CD14-positive monocyte (primary cell): Measurements from ENCODE around the gene SIGLEC1. TPM values are rescaled to one million over a fixed set of nuclear protein-coding genes. Genes with fewer than 3 reads are reported as not detected.
A peak's percentile ranks its signal among the peaks of the same experiment; 100 is the strongest.

Experiments
- DNase-seq, 3 donors: peaks; one replicate each; pipeline ENCODE4 v3.0.0-alpha.2; 2011 to 2022
- H2AFZ ChIP-seq: 2 replicates; pipeline ENCODE4 v1.6.0; 2012; ENCODE audit warnings: mild to moderate bottlenecking, low read depth, low read length, inconsistent platforms; ENCODE audit not compliant: insufficient read depth, poor library complexity, severe bottlenecking
- H3K27ac ChIP-seq, 2 donors: 1 replicate in 1 of 2; 2 replicates in 1 of 2; pipeline ENCODE4 v1.5.1; 2012 to 2013; ENCODE audit warnings: low read length in 2 of 2, control low read depth in 1 of 2, inconsistent platforms in 1 of 2, low read depth in 1 of 2, mild to moderate bottlenecking in 1 of 2
- H3K27me3 ChIP-seq, 2 donors: one replicate each; pipeline versions ENCODE4 v1.6.0 to v1.6.1; 2011 to 2013; ENCODE audit warnings: low read length in 2 of 2; ENCODE audit not compliant: control insufficient read depth in 2 of 2, insufficient read depth in 2 of 2
- H3K36me3 ChIP-seq, 2 donors: replicated peaks in 1 of 2; 1 replicate in 1 of 2; 2 replicates in 1 of 2; pipeline versions ENCODE4 v1.5.1 to v1.6.1; 2012 to 2013; ENCODE audit warnings: low read length in 2 of 2, control low read depth in 1 of 2, inconsistent platforms in 1 of 2, mild to moderate bottlenecking in 1 of 2; ENCODE audit not compliant: insufficient read depth in 2 of 2, control insufficient read depth in 1 of 2
- H3K4me1 ChIP-seq, 2 donors: 1 replicate in 1 of 2; 2 replicates in 1 of 2; pipeline versions ENCODE4 v1.5.1 to v1.6.1; 2012 to 2013; ENCODE audit warnings: low read length in 2 of 2, control low read depth in 1 of 2, inconsistent platforms in 1 of 2, mild to moderate bottlenecking in 1 of 2, moderate library complexity in 1 of 2; ENCODE audit not compliant: insufficient read depth in 2 of 2, control insufficient read depth in 1 of 2
- H3K4me2 ChIP-seq: replicated peaks from 2 replicates; pipeline ENCODE3; 2012; ENCODE audit warnings: low read length, moderate library complexity, mild to moderate bottlenecking; ENCODE audit not compliant: poor library complexity, severe bottlenecking; ENCODE audit errors: extremely low read depth
- H3K4me3 ChIP-seq, 3 experiments: fragments of 200-600 bp in 1 of 3; sonication (generic) in 1 of 3; replicated peaks in 1 of 3; 1 replicate in 2 of 3; 2 replicates in 1 of 3; pipeline ENCODE4 v1.5.1; 2011 to 2013; ENCODE audit warnings: low read length in 3 of 3, mild to moderate bottlenecking in 3 of 3, control low read depth in 2 of 3, low read depth in 2 of 3, inconsistent platforms in 1 of 3, moderate library complexity in 1 of 3
- H3K79me2 ChIP-seq: 2 replicates; pipeline ENCODE4 v1.6.0; 2012; ENCODE audit warnings: mild to moderate bottlenecking, control low read depth, inconsistent platforms, low read length, moderate library complexity; ENCODE audit not compliant: insufficient read depth
- H3K9ac ChIP-seq: 2 replicates; pipeline ENCODE4 v1.6.0; 2017; ENCODE audit warnings: low read length, mild to moderate bottlenecking; ENCODE audit not compliant: insufficient read depth, poor library complexity, severe bottlenecking
- H3K9me3 ChIP-seq, 2 donors: replicated peaks in 1 of 2; 1 replicate in 1 of 2; 2 replicates in 1 of 2; pipeline versions ENCODE4 v1.5.1 to v1.6.1; 2012 to 2013; ENCODE audit warnings: low read length in 2 of 2, control low read depth in 1 of 2; ENCODE audit not compliant: control insufficient read depth in 1 of 2, insufficient read depth in 1 of 2
- H4K20me1 ChIP-seq: 2 replicates; pipeline ENCODE4 v1.6.0; 2012; ENCODE audit warnings: mild to moderate bottlenecking, low read length, control low read depth, moderate library complexity; ENCODE audit not compliant: insufficient read depth
- H3K27ac Mint-ChIP-seq, 7 donors: one replicate each; pipeline ENCODE4 v1.8.0; 2020; ENCODE audit warnings: mild to moderate bottlenecking in 7 of 7, mixed read lengths in 7 of 7, moderate library complexity in 6 of 7, inconsistent platforms in 2 of 7
- H3K27me3 Mint-ChIP-seq, 3 donors: one replicate each; pipeline ENCODE4 v1.8.0; 2021 to 2022; ENCODE audit warnings: low read depth in 3 of 3, mild to moderate bottlenecking in 3 of 3, mixed read lengths in 3 of 3, moderate library complexity in 3 of 3, inconsistent platforms in 1 of 3
- H3K36me3 Mint-ChIP-seq, 2 donors: one replicate each; pipeline ENCODE4 v1.8.0; 2020; ENCODE audit warnings: mixed read lengths in 2 of 2, inconsistent platforms in 1 of 2, mild to moderate bottlenecking in 1 of 2
- H3K4me1 Mint-ChIP-seq: one replicate; pipeline ENCODE4 v1.8.0; 2020; ENCODE audit warnings: mild to moderate bottlenecking, mixed read lengths
- H3K4me3 Mint-ChIP-seq, 2 donors: one replicate each; pipeline ENCODE4 v1.8.0; 2020; ENCODE audit warnings: mild to moderate bottlenecking in 2 of 2, mixed read lengths in 2 of 2, moderate library complexity in 1 of 2
- H3K9me3 Mint-ChIP-seq, 7 donors: one replicate each; pipeline ENCODE4 v1.8.0; 2020 to 2022; ENCODE audit warnings: mixed read lengths in 7 of 7, mild to moderate bottlenecking in 6 of 7, moderate library complexity in 6 of 7, inconsistent platforms in 2 of 7
- CTCF ChIP-seq: fragments of 200-600 bp; IDR thresholded peaks from one replicate; pipeline ENCODE4 v1.8.0; 2022; ENCODE audit warnings: antibody characterized with exemption, mild to moderate bottlenecking
- WGBS: methylation state at CpG from one replicate; pipeline ENCODE4 v1.1.5; 2013; ENCODE audit warnings: missing lambda C conversion rate; ENCODE audit not compliant: insufficient coverage; 5-methylcytosine and 5-hydroxymethylcytosine counted together
- intact Hi-C, 2 donors: fragments of 100-400 bp; cut with micrococcal nuclease; formaldehyde crosslinking; loops; one replicate each; pipeline versions ENCODE4 v1.15.0 to v1.15.1; 2023
- polyA plus RNA-seq, 3 donors: library from polyadenylated mRNA; depleted of rRNA in 1 of 3; unstranded in 2 of 3; stranded (reverse) in 1 of 3; fragments of 300-500 nt in 2 of 3; fragments of >200 nt in 1 of 3; fragmentation: Illumina TruSeq in 2 of 3; gene quantifications; 1 replicate in 2 of 3; 2 replicates in 1 of 3; pipeline ENCODE4 v1.2.3, GENCODE V29; 2012 to 2021

SIGLEC1 gene
- polyA plus RNA-seq, 3 donors = 1.6 to 23.5 (median 2.5) TPM

GRCh38 chr20:3681352-3681930 is 31.0 kb downstream of the SIGLEC1 start:
- no peak overlapping the region for H2AFZ ChIP-seq
- H3K27me3 Mint-ChIP-seq = peaks cover 58 to 80% (median 62%) of the 10 kb centered on the region in 3 donors
- H4K20me1 ChIP-seq = no peaks in the 10 kb centered on the region

GRCh38 chr20:3680701-3681351 is 31.6 kb downstream of the SIGLEC1 start:
- Histone ChIP-seq H3K9ac (no peak overlapping the region), H4K20me1 (no peaks in the 10 kb centered on the region), H3K27ac (no peak overlapping the region), H3K79me2 (no peaks in the 10 kb centered on the region), H3K36me3 (no peaks in the 10 kb centered on the region), H3K4me3 (no peak overlapping the region), H3K27me3 (peaks cover 14 to 69% of the 10 kb centered on the region in 2 donors), H3K4me2 (no peak overlapping the region), H3K4me1 (peaks cover 10% of the 10 kb centered on the region in 2 donors), H3K9me3 (no peaks in the 10 kb centered on the region), H2AFZ (no peak overlapping the region)
- DNase-seq = no peak
- Mint-ChIP-seq H3K4me3 (peak overlapping the region in 1 of 2 donors; percentile 85), H3K9me3 (peaks cover 0 to 10% (median 3%) of the 10 kb centered on the region in 7 donors), H3K36me3 (no peaks in the 10 kb centered on the region), H3K27me3 (peaks cover 63 to 81% (median 68%) of the 10 kb centered on the region in 3 donors), H3K4me1 (peaks cover 13% of the 10 kb centered on the region), H3K27ac (no peak overlapping the region)
- no peak for TF ChIP-seq CTCF
- intact Hi-C loops = no loop called here
- 86% methylated on average over 11 of the region's 15 CpGs for WGBS

More at GRCh38 chr20:3681352-3681930, 31.0 kb downstream of the SIGLEC1 start:
- no peaks in the 10 kb centered on the region for H3K36me3 Mint-ChIP-seq
- Histone ChIP-seq H3K4me3 (no peak overlapping the region), H3K79me2 (no peaks in the 10 kb centered on the region), H3K27ac (no peak overlapping the region), H3K36me3 (no peaks in the 10 kb centered on the region), H3K4me1 (peaks cover 10% of the 10 kb centered on the region in 2 donors), H3K27me3 (peaks cover 14 to 63% of the 10 kb centered on the region in 2 donors), H3K4me2 (peak overlapping the region; percentile 42), H3K9me3 (no peaks in the 10 kb centered on the region), H3K9ac (no peak overlapping the region)
- 17% methylated on average over 32 of the region's 32 CpGs for WGBS
- intact Hi-C loops = no loop called here
- H3K4me1 Mint-ChIP-seq = peaks cover 13% of the 10 kb centered on the region
- DNase-seq = no peak
- H3K4me3 Mint-ChIP-seq = peak overlapping the region in 1 of 2 donors; percentile 85
- H3K27ac Mint-ChIP-seq = peak overlapping the region in 1 of 7 donors; percentile 75
- H3K9me3 Mint-ChIP-seq = peaks cover 0 to 10% (median 3%) of the 10 kb centered on the region in 7 donors
- TF ChIP-seq CTCF = no peak
